Fibroblast of lung (primary cell): ENCODE results near the gene EPC2. TPM values are rescaled to one million over a fixed set of nuclear protein-coding genes. Genes with fewer than 3 reads are reported as not detected.

Source experiments
- DNase-seq, 2 donors: peaks; one replicate each; pipeline versions ENCODE4 v3.0.0 to v3.0.0-alpha.2; 2010; ENCODE audit warnings: low read depth in 2 of 2
- H2AFZ ChIP-seq: 2 replicates; pipeline ENCODE4 v1.5.1; 2012; ENCODE audit warnings: low read length, control low read depth, inconsistent platforms
- H3K27ac ChIP-seq: 2 replicates; pipeline ENCODE4 v1.5.1; 2011; ENCODE audit warnings: low read length, control low read depth; ENCODE audit not compliant: insufficient read depth
- H3K27me3 ChIP-seq: 2 replicates; pipeline ENCODE4 v1.5.1; 2011; ENCODE audit warnings: mild to moderate bottlenecking, low read length; ENCODE audit not compliant: control insufficient read depth, insufficient read depth
- H3K36me3 ChIP-seq: 2 replicates; pipeline ENCODE4 v1.5.1; 2011; ENCODE audit warnings: low read length; ENCODE audit not compliant: control insufficient read depth, insufficient read depth
- H3K4me1 ChIP-seq: 2 replicates; pipeline ENCODE4 v1.5.1; 2011; ENCODE audit warnings: low read length; ENCODE audit not compliant: control insufficient read depth, insufficient read depth; ENCODE audit errors: extremely low read depth
- H3K4me2 ChIP-seq: 2 replicates; pipeline ENCODE4 v1.5.1; 2011; ENCODE audit warnings: low read length, control low read depth; ENCODE audit not compliant: insufficient read depth; ENCODE audit errors: extremely low read depth
- H3K4me3 ChIP-seq, 4 experiments: fragments of 200-600 bp in 1 of 4; sonication (generic) in 1 of 4; replicated peaks in 1 of 4; 2 replicates each; pipeline ENCODE4 v1.5.1; 2011 to 2016; ENCODE audit warnings: low read length in 4 of 4, low read depth in 3 of 4, mild to moderate bottlenecking in 3 of 4, control low read depth in 2 of 4, inconsistent platforms in 1 of 4, mixed read lengths in 1 of 4; ENCODE audit not compliant: insufficient read depth in 1 of 4; ENCODE audit errors: control extremely low read depth in 1 of 4
- H3K79me2 ChIP-seq: 2 replicates; pipeline ENCODE4 v1.5.1; 2012; ENCODE audit warnings: mild to moderate bottlenecking, low read length, inconsistent platforms; ENCODE audit not compliant: control insufficient read depth, insufficient read depth
- H3K9ac ChIP-seq: 2 replicates; pipeline ENCODE4 v1.5.1; 2011; ENCODE audit warnings: mild to moderate bottlenecking, low read length, control low read depth; ENCODE audit not compliant: insufficient read depth
- H3K9me3 ChIP-seq: 2 replicates; pipeline ENCODE4 v1.5.1; 2012; ENCODE audit warnings: low read depth, low read length; ENCODE audit not compliant: control insufficient read depth, insufficient read depth
- H4K20me1 ChIP-seq: 2 replicates; pipeline ENCODE4 v1.5.1; 2011; ENCODE audit warnings: low read length; ENCODE audit not compliant: control insufficient read depth, insufficient read depth; ENCODE audit errors: extremely low read depth
- CTCF ChIP-seq, 2 donors: IDR thresholded peaks in 1 of 2; conservative IDR thresholded peaks in 1 of 2; 1 replicate in 1 of 2; 2 replicates in 1 of 2; pipeline ENCODE4 v1.5.1; 2011 to 2012; ENCODE audit warnings: low read length in 2 of 2, control low read depth in 1 of 2, inconsistent platforms in 1 of 2, low read depth in 1 of 2, mild to moderate bottlenecking in 1 of 2
- EZH2 ChIP-seq: IDR thresholded peaks from 2 replicates; pipeline ENCODE4 v1.5.1; 2012; ENCODE audit warnings: low read length, control low read depth, mild to moderate bottlenecking; ENCODE audit errors: missing control alignments
- polyA plus RNA-seq, 2 donors: library from polyadenylated mRNA; depleted of rRNA in 1 of 2; stranded (reverse) in 1 of 2; unstranded in 1 of 2; fragments of >200 nt; gene quantifications; 2 replicates each; pipeline ENCODE4 v1.2.1, GENCODE V29; 2011 to 2012; ENCODE audit warnings: missing spikeins in 1 of 2
- total RNA-seq: library from RNA; depleted of rRNA; stranded (reverse); fragments of >200 nt; gene quantifications from 2 replicates; pipeline ENCODE4 v1.2.1, GENCODE V29; 2014

The EPC2 gene
- total and polyA plus RNA-seq, 2 donors (not counting 1 experiment from before 2014, with no cell fraction given): 19.6 to 22.8 TPM

DNA sequence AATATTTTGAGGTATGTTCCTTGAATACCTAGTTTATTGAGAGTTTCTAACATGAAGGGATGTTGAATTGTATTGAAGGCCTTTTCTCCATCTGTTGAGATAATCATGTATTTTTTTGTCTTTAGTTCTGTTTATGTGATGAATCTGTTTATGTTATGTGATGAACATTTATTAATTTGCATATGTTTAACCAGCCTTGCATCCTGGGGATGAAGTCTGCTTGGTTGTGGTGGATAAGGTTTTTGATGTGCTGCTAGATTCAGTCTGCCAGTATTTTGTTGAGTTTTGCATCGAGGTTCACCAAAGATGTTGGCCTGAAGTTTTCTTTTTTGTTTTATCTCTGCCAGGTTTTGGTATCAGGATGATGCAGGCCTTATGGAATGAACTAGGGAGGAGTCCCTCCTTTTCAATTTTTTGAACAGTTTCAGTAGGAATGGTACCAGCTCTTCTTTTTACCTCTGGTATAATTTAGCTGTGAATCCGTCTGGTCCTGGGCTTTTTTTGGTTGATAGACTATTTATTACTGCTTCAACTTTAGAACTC lies 71.9 kb downstream of the EPC2 start:
- Histone ChIP-seq H3K4me1 (peaks cover 5% of the 10 kb centered on the region), H3K36me3 (no peaks in the 10 kb centered on the region), H3K79me2 (peaks cover 23% of the 10 kb centered on the region), H3K4me3 (no peak overlapping the region), H3K9me3 (no peaks in the 10 kb centered on the region), H4K20me1 (no peaks in the 10 kb centered on the region), H3K27me3 (no peaks in the 10 kb centered on the region), H3K4me2 (no peak overlapping the region), H3K27ac (no peak overlapping the region), H3K9ac (no peak overlapping the region), H2AFZ (no peak overlapping the region)
- peak in 1 of 2 donors; percentile 17 for DNase-seq
- TF ChIP-seq EZH2 (no peak), CTCF (conservative IDR thresholded peaks at IDR 0.05 in 1 of 2, IDR thresholded peaks at IDR 0.05 in 1 of 2; ENCODE audit: low read depth in 1 of 2, low read length in 2 of 2) (no peak)

GRCh38 chr2:148718039-148718438 lies 73.5 kb downstream of the EPC2 start:
- no peak for DNase-seq
- H4K20me1 ChIP-seq: no peaks in the 10 kb centered on the region
- H3K36me3 ChIP-seq: no peaks in the 10 kb centered on the region
- no peak overlapping the region for H3K27ac ChIP-seq
- no peak overlapping the region for H3K9ac ChIP-seq
- H3K4me2 ChIP-seq: no peak overlapping the region
- H3K27me3 ChIP-seq: no peaks in the 10 kb centered on the region
- H3K4me1 ChIP-seq: peaks cover 5% of the 10 kb centered on the region
- no peaks in the 10 kb centered on the region for H3K9me3 ChIP-seq
- TF ChIP-seq CTCF (conservative IDR thresholded peaks at IDR 0.05 in 1 of 2, IDR thresholded peaks at IDR 0.05 in 1 of 2; ENCODE audit: low read depth in 1 of 2, low read length in 2 of 2) (no peak), EZH2 (no peak)
- H3K4me3 ChIP-seq: no peak overlapping the region
- H3K79me2 ChIP-seq: peaks cover 32% of the 10 kb centered on the region
- H2AFZ ChIP-seq: no peak overlapping the region

DNA sequence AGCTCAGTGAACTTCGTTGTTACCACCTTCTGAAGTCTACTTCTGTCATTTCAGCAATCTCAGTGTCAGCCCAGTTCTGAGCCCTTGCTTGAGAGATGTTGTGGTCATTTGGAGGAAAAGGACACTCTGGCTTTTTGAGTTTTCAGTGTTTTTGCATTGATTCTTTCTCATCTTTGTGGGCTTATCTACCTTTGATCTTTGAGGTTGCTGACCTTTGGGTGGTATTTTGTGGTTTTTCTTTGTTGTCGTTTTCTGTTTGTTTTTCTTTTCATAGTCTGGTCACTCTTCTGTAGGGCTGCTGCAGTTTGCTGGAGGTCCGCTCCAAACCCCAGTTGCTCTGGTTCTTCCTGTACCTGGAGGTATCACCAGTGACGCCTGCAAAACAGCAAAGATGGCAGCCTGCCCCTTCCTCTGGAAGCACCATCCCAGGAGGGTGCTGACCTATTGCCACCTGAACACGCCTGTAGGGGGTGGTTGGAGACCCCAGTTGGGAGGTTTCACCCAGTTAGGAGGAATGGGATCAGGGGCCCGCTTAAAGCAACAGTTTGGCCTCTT lies 74.7 kb downstream of the EPC2 start:
- Histone ChIP-seq H3K9me3 (no peaks in the 10 kb centered on the region), H3K4me1 (peaks cover 5% of the 10 kb centered on the region), H3K79me2 (peaks cover 32% of the 10 kb centered on the region), H3K4me3 (no peak overlapping the region), H3K4me2 (no peak overlapping the region), H2AFZ (no peak overlapping the region), H3K36me3 (no peaks in the 10 kb centered on the region), H3K27me3 (no peaks in the 10 kb centered on the region), H4K20me1 (no peaks in the 10 kb centered on the region), H3K27ac (no peak overlapping the region), H3K9ac (no peak overlapping the region)
- TF ChIP-seq EZH2 (no peak), CTCF (conservative IDR thresholded peaks at IDR 0.05 in 1 of 2, IDR thresholded peaks at IDR 0.05 in 1 of 2; ENCODE audit: low read depth in 1 of 2, low read length in 2 of 2) (no peak)
- no peak for DNase-seq
